Neural progenitor cell (in vitro differentiated cells): ENCODE measurements around the gene TSC2. TPM values are rescaled to one million over a fixed set of nuclear protein-coding genes. Genes with fewer than 3 reads are reported as not detected.

ENCODE experiments used
- DNase-seq: peaks from one replicate; pipeline ENCODE4 v3.0.0-alpha.2; 2016; ENCODE audit warnings: low spot score
- H2AFZ ChIP-seq: fragments of 200-600 bp; sonication (generic); replicated peaks from 2 replicates; pipeline ENCODE4 v1.6.1; 2016; ENCODE audit warnings: antibody characterized with exemption
- H3F3A ChIP-seq: fragments of 200-600 bp; sonication (generic); 2 replicates; pipeline ENCODE4 v1.6.1; 2016; ENCODE audit warnings: antibody characterized with exemption, low read depth
- H3K27ac ChIP-seq: fragments of 200-600 bp; sonication (generic); 2 replicates; pipeline ENCODE4 v1.5.1; 2016; ENCODE audit warnings: mild to moderate bottlenecking
- H3K27me3 ChIP-seq: fragments of 200-600 bp; sonication (generic); 2 replicates; pipeline ENCODE4 v1.6.1; 2016; ENCODE audit warnings: mild to moderate bottlenecking, moderate library complexity
- H3K36me3 ChIP-seq: fragments of 200-600 bp; sonication (generic); 2 replicates; pipeline ENCODE4 v1.5.1; 2016
- H3K4me1 ChIP-seq: fragments of 200-600 bp; sonication (generic); 2 replicates; pipeline ENCODE4 v1.6.1; 2016; ENCODE audit warnings: mixed run types
- H3K4me2 ChIP-seq: fragments of 200-600 bp; sonication (generic); 2 replicates; pipeline ENCODE4 v1.6.1; 2016
- H3K4me3 ChIP-seq: fragments of 200-600 bp; sonication (generic); 2 replicates; pipeline ENCODE4 v1.5.1; 2016
- H3K79me2 ChIP-seq: fragments of 200-600 bp; sonication (generic); 2 replicates; pipeline ENCODE4 v1.6.1; 2016; ENCODE audit warnings: low read depth
- H3K9ac ChIP-seq: fragments of 200-600 bp; sonication (generic); 2 replicates; pipeline ENCODE4 v1.6.1; 2016
- H3K9me3 ChIP-seq: fragments of 200-600 bp; sonication (generic); 2 replicates; pipeline ENCODE4 v1.5.1; 2016; ENCODE audit warnings: low read depth
- H4K20me1 ChIP-seq: fragments of 200-600 bp; sonication (generic); 2 replicates; pipeline ENCODE4 v1.6.1; 2016; ENCODE audit warnings: low read depth
- H3K27ac Mint-ChIP-seq: 3 replicates; pipeline ENCODE4 v1.8.0; 2021; ENCODE audit warnings: mixed read lengths
- H3K27me3 Mint-ChIP-seq: 2 replicates; pipeline ENCODE4 v1.8.0; 2022; ENCODE audit warnings: low read depth, mild to moderate bottlenecking, inconsistent platforms, moderate library complexity, mixed read lengths; ENCODE audit not compliant: insufficient read depth
- H3K36me3 Mint-ChIP-seq: 3 replicates; pipeline ENCODE4 v1.8.0; 2021; ENCODE audit warnings: mixed read lengths
- H3K4me1 Mint-ChIP-seq: 3 replicates; pipeline ENCODE4 v1.8.0; 2021; ENCODE audit warnings: mixed read lengths
- H3K4me3 Mint-ChIP-seq: 3 replicates; pipeline ENCODE4 v1.8.0; 2021; ENCODE audit warnings: mild to moderate bottlenecking, moderate library complexity, mixed read lengths
- H3K9me3 Mint-ChIP-seq: 3 replicates; pipeline ENCODE4 v1.8.0; 2020; ENCODE audit warnings: mixed read lengths
- EZH2 ChIP-seq: fragments of 200-600 bp; sonication (generic); IDR thresholded peaks from 2 replicates; pipeline ENCODE4 v1.6.1; 2017; ENCODE audit warnings: antibody characterized with exemption, mild to moderate bottlenecking, moderate library complexity
- EZH2phosphoT487 ChIP-seq: fragments of 200-600 bp; sonication (generic); IDR thresholded peaks from 2 replicates; pipeline ENCODE4 v1.6.1; 2017; ENCODE audit warnings: antibody characterized with exemption
- total RNA-seq: library from RNA; depleted of rRNA; stranded (reverse); fragments of >200 nt; gene quantifications from 2 replicates; pipeline ENCODE4 v1.2.3, GENCODE V29; 2015; ENCODE audit warnings: low replicate concordance
- TF ChIP-seq, protein P1 (sequence below): fragments of 200-600 bp; sonication (generic); IDR thresholded peaks from 2 replicates; pipeline ENCODE4 v1.5.1; 2017; ENCODE audit warnings: antibody characterized with exemption, mild to moderate bottlenecking

Gene TSC2
- total RNA-seq, 1 donor from 2014 or later, result 55.1 TPM

DNA sequence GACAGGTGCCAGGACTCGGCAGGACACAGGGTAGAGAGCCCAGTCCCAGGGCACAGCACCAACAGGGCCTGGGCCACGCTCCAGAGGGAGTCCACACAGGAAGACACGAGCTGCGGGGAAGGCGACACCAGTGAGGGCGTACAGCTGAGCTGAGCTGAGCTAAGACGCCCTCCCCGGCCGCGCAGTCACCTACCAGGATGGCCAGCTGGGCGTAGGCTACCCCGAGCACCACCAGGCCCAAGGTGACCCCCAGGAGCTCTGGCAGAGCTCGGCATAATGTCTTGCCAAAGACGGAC lies 42.6 kb downstream of the TSC2 start:
- Histone ChIP-seq H3K27ac (no peak overlapping the region), H3K36me3 (no peaks in the 10 kb centered on the region)
- H3K4me3 Mint-ChIP-seq, result peak overlapping the region; percentile 38

DNA sequence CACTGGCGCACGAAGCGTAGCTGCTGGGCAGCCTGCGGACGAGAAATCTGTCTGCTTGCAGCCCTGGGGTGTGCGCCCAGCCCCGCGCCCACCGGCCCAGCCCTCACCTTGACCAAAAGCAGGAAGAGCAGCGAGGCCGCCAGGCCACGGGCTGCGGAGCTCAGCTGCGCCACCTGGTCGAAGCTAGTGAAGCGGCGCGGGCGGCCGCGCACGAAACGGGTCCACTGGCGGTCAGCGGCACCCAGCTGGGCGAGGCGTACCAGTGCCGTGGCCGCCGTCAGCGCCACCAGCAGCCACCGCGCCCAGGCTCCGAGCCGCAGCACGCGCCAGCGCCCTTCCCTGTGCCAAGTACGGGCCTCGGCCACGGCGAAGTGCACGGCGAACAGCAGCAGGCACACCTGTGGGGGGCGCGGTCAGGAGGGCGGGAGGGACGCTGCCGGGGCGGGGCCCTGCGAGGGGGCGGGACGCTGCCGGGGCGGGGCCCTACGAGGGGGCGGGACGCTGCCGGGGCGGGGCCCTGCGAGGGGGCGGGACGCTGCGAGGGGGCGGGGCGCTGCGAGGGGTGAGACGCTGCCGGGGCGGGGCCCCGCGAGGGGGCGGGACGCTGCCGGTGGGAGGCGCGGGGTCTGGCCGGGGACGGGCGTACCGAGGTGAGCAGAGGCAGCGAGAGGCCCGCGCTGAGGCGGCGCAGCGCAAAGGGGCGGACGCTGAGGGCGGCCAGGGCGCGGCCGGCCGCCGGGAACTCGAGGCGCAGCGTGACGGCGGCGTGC lies 43.2 kb downstream of the TSC2 start:
- Mint-ChIP-seq H3K27me3 (peaks cover 11% of the 10 kb centered on the region), H3K4me3 (peak overlapping the region; percentile 38), H3K27ac (no peak overlapping the region), H3K4me1 (peaks cover 3% of the 10 kb centered on the region), H3K9me3 (no peaks in the 10 kb centered on the region), H3K36me3 (peaks cover 5% of the 10 kb centered on the region)
- Histone ChIP-seq H3F3A (peaks cover 19% of the 10 kb centered on the region), H2AFZ (no peak overlapping the region), H3K9ac (no peak overlapping the region), H3K4me2 (peak overlapping the region; percentile 84), H3K4me1 (peaks cover 11% of the 10 kb centered on the region), H3K9me3 (no peaks in the 10 kb centered on the region), H3K36me3 (no peaks in the 10 kb centered on the region), H3K27ac (no peak overlapping the region), H3K27me3 (no peaks in the 10 kb centered on the region), H3K79me2 (no peaks in the 10 kb centered on the region), H4K20me1 (peaks cover 42% of the 10 kb centered on the region), H3K4me3 (peak overlapping the region; percentile 48)
- TF ChIP-seq EZH2phosphoT487 (no peak), EZH2 (no peak)
- TF ChIP-seq, protein P1, sequence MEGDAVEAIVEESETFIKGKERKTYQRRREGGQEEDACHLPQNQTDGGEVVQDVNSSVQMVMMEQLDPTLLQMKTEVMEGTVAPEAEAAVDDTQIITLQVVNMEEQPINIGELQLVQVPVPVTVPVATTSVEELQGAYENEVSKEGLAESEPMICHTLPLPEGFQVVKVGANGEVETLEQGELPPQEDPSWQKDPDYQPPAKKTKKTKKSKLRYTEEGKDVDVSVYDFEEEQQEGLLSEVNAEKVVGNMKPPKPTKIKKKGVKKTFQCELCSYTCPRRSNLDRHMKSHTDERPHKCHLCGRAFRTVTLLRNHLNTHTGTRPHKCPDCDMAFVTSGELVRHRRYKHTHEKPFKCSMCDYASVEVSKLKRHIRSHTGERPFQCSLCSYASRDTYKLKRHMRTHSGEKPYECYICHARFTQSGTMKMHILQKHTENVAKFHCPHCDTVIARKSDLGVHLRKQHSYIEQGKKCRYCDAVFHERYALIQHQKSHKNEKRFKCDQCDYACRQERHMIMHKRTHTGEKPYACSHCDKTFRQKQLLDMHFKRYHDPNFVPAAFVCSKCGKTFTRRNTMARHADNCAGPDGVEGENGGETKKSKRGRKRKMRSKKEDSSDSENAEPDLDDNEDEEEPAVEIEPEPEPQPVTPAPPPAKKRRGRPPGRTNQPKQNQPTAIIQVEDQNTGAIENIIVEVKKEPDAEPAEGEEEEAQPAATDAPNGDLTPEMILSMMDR, result peak; percentile 52
- DNase-seq, result peak; percentile 96

More for the DNA sequence above, 42.6 kb downstream of the TSC2 start:
- Histone ChIP-seq H3F3A (peaks cover 19% of the 10 kb centered on the region), H3K4me3 (no peak overlapping the region), H3K9me3 (no peaks in the 10 kb centered on the region), H4K20me1 (peaks cover 42% of the 10 kb centered on the region), H2AFZ (no peak overlapping the region), H3K4me2 (no peak overlapping the region), H3K9ac (no peak overlapping the region), H3K79me2 (no peaks in the 10 kb centered on the region), H3K4me1 (peaks cover 11% of the 10 kb centered on the region), H3K27me3 (no peaks in the 10 kb centered on the region)
- Mint-ChIP-seq H3K27ac (no peak overlapping the region), H3K27me3 (peaks cover 11% of the 10 kb centered on the region), H3K9me3 (no peaks in the 10 kb centered on the region), H3K4me1 (peaks cover 3% of the 10 kb centered on the region), H3K36me3 (peaks cover 3% of the 10 kb centered on the region)
- no peak for DNase-seq
- no peak for TF ChIP-seq EZH2
- TF ChIP-seq EZH2phosphoT487, result no peak
- TF ChIP-seq, protein P1, result no peak

DNA sequence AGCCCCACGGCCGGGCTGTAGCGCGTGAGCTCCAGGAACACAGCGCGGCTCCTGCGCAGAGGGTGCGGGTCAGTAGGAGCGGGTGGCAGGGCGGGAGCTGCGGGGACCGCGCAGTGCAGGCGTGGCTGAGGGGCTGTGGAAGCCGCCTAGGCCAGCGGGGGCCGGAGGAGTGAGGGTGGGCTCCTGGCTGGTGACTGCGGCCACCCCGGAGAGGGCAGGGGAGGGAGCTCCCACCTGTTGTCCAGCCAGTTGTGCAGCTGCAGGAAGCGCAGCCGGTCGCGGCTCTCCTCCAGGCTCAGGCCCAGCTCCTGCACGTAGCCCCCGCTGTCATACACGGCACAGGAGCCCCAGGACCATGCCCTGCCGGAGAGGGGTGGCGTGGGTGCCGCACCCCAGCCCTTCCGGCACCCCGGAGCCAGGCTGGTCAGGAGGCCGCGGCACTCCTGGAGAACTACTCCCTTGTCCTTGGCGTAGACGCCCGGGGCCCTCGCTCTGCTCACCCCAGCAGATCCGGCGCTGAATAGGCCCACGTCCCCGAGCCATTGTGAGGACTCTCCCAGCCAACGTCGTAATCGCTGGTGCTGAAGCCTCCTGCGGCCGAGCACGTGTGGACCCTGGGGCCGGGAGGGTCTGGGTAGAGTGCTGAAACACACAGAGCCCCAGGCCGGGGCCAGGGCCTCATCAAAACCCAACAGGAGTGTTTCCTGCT lies 43.9 kb downstream of the TSC2 start:
- peaks cover 11% of the 10 kb centered on the region for H3K4me1 ChIP-seq

More for the DNA sequence above, 43.9 kb downstream of the TSC2 start:
- Mint-ChIP-seq H3K27ac (no peak overlapping the region), H3K4me3 (peak overlapping the region; percentile 52), H3K36me3 (peaks cover 5% of the 10 kb centered on the region), H3K4me1 (peaks cover 3% of the 10 kb centered on the region), H3K27me3 (peaks cover 11% of the 10 kb centered on the region), H3K9me3 (no peaks in the 10 kb centered on the region)
- H3F3A ChIP-seq, result peaks cover 19% of the 10 kb centered on the region
- TF ChIP-seq EZH2phosphoT487, result no peak
- TF ChIP-seq, protein P1, result no peak
- no peaks in the 10 kb centered on the region for H3K9me3 ChIP-seq
- H2AFZ ChIP-seq, result no peak overlapping the region
- no peaks in the 10 kb centered on the region for H3K36me3 ChIP-seq
- no peaks in the 10 kb centered on the region for H3K79me2 ChIP-seq
- H3K4me3 ChIP-seq, result peak overlapping the region; percentile 48
- DNase-seq, result peak; percentile 40
- H3K4me2 ChIP-seq, result peak overlapping the region; percentile 84
- peaks cover 41% of the 10 kb centered on the region for H4K20me1 ChIP-seq
- H3K9ac ChIP-seq, result no peak overlapping the region
- no peak overlapping the region for H3K27ac ChIP-seq
- H3K27me3 ChIP-seq, result no peaks in the 10 kb centered on the region
